ENCODE data around the gene PTTG1IP2.

Gene PTTG1IP2

DNA sequence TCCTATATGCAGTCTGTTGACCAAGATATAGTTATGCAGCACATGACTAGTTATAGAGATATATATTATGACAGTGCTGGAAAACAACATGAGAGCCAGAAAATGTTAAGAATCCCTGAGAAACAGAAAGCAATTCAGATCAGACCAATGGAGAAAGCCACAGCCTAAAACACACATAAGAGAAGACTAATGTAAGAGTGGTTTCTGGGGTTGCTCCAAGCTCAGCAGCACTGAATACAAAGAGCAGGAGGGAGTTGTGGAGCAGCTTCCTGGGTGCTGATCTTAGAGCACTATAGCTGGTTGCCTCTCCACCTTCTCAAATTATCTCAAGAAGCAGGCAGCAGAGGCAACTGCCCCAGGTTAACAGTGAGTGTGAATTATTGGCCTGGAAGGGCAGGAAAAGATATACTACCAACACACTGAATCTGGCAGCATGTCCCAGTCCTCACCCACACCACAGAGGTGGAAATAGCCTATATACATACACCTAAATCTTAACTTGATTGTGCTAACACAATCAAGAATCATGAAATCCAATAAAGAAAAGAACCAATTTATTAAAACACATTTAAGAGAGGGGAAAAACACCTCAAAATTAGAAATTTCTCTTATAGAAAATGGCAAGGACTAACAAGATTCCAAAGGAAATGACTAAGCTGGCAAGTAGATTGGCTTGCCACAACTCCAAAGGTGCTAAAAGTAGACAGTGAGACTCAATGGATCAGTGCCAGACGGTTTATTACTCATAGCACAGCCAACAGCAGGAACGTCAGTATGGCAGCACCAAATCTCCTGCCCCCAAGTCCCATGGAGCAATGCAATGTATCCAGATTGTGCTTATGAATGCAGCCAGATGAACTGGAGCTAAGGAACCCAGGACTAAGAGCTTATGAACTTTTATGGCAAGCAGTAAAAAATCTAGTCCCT is 5.1 kb downstream of the PTTG1IP2 start:
- no peak for DNase-seq (ENCODE audit: low read depth in 2 of 2)

DNA sequence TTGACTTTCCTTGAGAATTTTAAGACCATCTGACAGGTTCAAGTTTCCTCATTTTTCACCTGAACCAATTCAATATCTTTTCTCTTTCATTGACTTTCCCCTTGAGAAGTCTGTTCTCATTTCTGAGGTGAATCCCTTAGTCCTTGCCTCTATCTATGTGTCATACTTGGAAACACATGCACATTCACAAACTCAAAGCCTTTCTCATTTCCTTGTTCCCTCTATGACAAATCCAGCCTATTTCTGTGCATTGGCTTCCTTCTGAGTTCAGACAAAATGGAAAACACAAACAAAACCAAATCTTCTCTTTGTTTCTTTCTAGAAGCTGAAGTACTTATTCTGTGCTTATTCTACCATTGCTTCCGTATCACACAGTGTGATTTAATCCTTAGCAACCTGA is 13.8 kb downstream of the PTTG1IP2 start:
- DNase-seq (ENCODE audit: low read depth in 2 of 2): no peak

- DNase-seq (ENCODE audit: low read depth in 2 of 2): no peak
Observed at GRCh38 chr7:90484706-90485105, 15.3 kb downstream of the PTTG1IP2 start.

GRCh38 chr7:90485734-90486316 is 16.4 kb downstream of the PTTG1IP2 start:
- DNase-seq (ENCODE audit: low read depth in 2 of 2): no peak

DNA sequence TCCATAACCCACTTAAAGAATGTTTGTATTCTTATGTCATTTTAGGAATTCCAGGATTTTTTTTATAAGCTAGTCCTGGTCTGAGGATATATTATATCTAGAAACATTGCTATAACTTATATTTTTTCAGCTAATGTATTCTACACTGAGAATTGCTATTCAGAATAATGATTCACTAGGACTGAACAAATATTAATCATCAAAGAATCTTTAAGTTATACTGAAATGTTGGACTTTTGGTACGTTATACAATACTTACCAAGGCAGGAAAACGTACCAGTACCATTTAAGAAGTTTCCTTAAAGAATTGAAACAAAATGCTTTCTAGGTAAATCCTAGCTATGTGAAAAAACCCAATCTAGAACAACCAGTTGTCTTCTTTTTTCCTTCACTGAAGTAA is 18.4 kb downstream of the PTTG1IP2 start:
- DNase-seq (ENCODE audit: low read depth in 2 of 2): no peak

DNA sequence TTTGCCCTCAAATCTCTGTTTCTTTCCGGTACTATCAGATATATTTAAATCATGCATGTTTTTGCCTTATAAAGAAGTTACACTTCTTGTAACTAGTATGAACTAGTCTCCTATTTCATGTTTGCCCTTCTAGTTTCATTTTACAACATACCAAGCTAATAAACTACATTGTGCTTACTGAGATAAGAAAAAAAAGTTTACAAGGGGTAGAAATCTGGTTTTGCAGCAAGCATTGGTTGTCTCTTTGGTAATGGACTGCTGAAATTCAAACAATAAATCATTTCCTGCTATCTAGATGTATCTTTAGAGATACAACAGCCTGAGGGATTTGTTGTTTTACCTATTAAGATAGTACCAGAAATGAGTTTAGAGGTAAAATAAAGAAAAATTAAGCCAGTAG is 18.8 kb downstream of the PTTG1IP2 start:
- no peak for DNase-seq (ENCODE audit: low read depth in 2 of 2)

DNA sequence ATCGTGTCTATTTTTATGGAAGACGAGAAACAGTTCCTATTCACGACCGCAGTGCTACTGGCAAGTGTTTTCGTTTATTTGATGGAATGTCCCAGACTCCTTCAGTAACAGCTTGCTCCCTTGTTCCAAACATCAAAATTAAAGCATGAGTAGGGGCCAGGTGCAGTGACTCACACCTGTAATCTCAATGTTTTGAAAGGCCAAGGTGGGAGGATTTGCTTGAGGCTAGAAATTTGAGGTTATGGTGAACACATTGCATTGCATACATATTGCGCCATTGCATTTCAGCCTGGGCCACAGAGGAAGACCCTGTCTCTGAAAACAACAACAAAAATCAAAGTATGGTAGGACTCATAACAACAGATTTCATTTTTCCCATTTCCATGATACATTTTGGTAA is 22.8 kb downstream of the PTTG1IP2 start:
- DNase-seq (ENCODE audit: low read depth in 2 of 2): no peak

DNA sequence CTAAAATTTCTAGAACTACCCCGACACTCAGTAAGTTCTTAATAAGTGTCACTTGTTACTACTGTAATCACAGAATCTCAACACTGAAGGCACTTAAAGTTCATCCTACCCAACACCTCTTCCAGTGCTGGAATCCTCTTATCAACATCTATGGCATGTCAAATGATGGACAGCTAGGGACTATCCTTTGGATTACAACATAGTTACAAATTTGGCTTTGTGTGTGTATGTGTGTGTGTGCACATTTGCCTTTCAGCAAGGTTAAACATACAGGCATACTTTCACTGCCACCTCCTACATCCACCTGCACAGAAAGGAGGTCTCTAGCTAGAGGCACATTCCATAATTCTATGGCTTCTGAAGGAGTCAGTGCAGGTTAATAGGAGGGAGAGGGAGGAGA is 25.8 kb downstream of the PTTG1IP2 start:
- no peak for DNase-seq (ENCODE audit: low read depth in 2 of 2)

DNA sequence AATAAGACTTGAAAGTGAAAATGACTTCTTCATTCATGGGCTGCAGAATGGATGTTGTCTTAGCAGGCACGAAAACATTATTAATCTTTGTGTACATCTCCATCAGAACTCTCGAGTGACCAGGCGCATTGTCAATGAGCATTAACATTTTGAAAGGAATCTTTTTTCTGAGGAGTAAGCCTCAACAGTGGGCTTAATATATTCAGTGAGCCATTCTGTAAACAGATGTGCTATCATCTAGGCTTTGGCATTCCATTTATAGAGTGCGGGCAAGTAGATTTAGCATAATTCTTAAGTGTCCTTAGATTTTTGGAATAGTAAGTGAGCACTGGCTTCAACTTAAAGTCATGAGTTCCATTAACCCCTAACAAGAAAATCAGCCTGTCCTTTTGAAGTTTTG is 33.1 kb downstream of the PTTG1IP2 start:
- DNase-seq (ENCODE audit: low read depth in 2 of 2): no peak

DNA sequence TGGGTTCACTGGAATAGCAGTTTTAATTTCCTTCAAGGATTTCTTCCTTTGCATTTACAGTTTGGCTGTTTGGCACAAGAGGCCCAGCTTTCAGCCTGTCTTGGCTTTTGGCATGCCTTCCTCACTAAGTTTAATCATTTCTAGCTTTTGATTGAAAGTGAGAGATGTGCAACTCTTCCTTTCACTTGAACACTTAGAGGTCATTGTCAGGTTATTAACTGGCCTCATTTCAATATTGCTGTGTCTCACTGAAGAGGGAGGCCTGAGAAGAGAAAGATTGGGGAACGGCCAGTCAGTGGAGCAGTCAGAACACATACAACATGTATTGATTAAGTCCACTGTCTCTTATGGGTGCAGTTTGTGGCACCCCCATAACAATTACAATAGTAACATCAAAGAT is 33.9 kb downstream of the PTTG1IP2 start:
- DNase-seq (ENCODE audit: low read depth in 2 of 2): no peak

- DNase-seq (ENCODE audit: low read depth in 2 of 2): no peak
Observed at GRCh38 chr7:90507692-90508091, 38.3 kb downstream of the PTTG1IP2 start.

- no peak for DNase-seq (ENCODE audit: low read depth in 2 of 2)
Observed at GRCh38 chr7:90511776-90512175, 42.3 kb downstream of the PTTG1IP2 start.

DNA sequence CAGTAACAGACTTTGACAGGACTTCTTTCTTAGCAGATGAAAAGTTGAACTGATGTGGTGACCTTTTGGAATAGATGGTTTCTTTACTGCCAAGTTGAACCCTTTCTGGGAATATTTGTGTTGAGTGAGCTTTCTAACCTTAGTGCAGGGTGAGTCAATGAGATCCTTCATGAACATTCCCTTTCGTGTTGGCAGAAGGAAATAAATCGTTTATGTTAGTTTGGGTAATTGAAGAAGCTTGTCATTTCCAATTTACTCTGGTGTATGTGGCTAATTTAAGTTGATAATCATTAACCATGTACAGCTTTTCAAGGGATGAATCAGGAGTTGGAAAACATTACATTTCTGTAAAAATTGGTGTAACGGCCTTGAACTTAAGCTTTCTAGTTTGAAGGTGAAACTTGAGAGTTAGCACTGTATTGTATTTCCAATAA is 43.4 kb downstream of the PTTG1IP2 start:
- DNase-seq (ENCODE audit: low read depth in 2 of 2): no peak

- DNase-seq (ENCODE audit: low read depth in 2 of 2): no peak
Observed at GRCh38 chr7:90516257-90516656, 46.8 kb downstream of the PTTG1IP2 start.

DNA sequence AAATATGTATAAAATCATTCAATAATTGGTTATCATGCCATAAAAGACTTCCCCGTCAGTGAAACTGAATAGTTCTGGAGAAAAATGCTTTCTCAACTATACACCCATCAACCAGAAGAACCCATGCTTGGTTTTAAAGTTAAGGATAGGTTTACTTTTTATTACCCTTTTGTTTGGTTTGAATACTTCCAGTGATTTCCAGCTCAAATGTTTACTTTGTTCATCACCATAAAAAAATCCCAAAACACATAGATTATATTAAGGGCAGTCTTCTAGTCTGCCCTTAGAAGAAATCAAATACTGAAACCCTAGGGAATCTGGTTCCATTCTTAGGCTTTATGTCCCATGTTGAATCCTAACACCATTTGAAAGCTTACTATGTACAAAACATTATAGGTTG is 49.2 kb downstream of the PTTG1IP2 start:
- DNase-seq (ENCODE audit: low read depth in 2 of 2): no peak

GRCh38 chr7:90520484-90520883 is 51.0 kb downstream of the PTTG1IP2 start:
- no peak for DNase-seq (ENCODE audit: low read depth in 2 of 2)

GRCh38 chr7:90530263-90530662 is 60.8 kb downstream of the PTTG1IP2 start:
- no peak for DNase-seq (ENCODE audit: low read depth in 2 of 2)

DNA sequence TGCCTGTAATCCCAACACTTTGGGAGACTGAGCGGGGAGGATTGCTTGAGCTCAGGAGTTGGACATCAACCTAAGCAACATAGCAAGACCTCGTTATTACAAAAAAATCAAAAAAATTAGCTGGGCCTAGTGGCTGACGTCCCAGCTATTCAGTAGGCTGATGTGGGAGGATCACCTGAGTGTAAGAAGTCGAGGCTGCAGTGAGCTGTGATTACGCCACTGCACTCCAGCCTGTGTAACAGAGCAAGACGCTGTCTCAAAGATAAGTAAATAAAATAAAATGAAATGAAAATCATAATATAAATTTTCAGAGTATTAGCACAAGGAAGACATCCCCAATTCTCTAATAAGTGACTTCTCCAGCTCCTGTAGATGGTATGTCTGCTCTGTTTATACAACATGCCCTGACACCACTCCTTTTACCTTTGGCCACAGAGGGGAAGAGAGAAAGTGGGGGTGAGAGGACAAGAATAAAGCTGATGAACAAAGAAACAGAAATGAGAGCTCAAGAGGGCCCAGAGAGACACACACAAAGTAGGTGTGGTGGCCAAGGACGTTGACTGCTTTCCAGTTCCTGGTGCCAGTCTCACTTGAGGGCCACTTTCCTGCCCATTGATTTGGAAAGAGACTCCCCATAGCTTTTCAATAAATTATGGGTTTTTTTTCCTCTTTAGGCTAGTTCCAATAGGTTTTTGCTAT is 62.9 kb downstream of the PTTG1IP2 start:
- DNase-seq (ENCODE audit: low read depth in 2 of 2): no peak

DNA sequence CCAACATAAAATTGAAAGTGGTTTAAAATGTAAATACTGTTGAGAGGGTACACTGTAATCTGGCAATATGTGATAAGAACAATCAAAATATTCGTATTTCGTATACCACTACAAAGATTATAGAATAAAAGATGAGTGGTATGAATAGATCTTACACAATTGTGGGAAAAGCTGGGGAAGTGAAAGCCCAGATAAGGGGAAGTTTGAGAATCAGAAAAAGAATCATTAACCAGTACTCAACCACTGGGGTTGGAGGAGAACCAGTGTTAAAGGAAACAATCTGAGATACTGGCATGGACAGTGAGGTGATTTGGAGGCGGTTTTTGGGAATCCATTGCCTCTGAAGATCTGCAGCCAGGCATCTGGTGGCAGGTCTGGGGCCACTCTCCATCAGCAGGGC is 67.0 kb downstream of the PTTG1IP2 start:
- no peak for DNase-seq (ENCODE audit: low read depth in 2 of 2)

- DNase-seq (ENCODE audit: low read depth in 2 of 2): no peak
Observed at GRCh38 chr7:90538405-90538804, 69.0 kb downstream of the PTTG1IP2 start.

DNA sequence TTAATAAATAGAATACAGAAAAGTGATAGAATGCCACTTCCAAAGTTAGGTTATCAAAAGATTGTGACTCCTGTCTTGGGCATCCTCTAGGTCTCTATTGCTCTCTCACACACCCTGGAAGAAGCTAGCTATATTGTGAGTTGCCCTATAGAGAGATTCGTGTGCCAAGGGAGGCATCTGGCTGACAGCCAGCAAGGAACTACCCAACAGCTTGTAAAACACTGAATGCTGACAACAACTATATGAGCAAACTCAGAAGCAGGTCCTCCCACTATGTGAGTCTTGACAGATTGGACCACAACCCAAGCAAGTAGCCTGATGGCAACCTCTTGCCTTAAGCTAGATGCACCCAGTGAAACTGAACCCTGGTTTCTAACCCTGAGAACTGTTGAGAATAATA is 71.0 kb downstream of the PTTG1IP2 start:
- no peak for DNase-seq (ENCODE audit: low read depth in 2 of 2)

GRCh38 chr7:90551036-90551435 is 81.6 kb downstream of the PTTG1IP2 start:
- no peak for DNase-seq (ENCODE audit: low read depth in 2 of 2)

- no peak for DNase-seq (ENCODE audit: low read depth in 2 of 2)
Observed at GRCh38 chr7:90552521-90552920, 83.1 kb downstream of the PTTG1IP2 start.
